ENCODE data around the gene ROBO1. TPM values are rescaled to one million over a fixed set of nuclear protein-coding genes. Genes with fewer than 3 reads are reported as not detected.
A peak's percentile ranks its signal among the peaks of the same experiment; 100 is the strongest.

The ROBO1 gene
- polyA plus RNA-seq, 1 donor = 16.2 TPM

- Histone ChIP-seq H3K36me3 (ENCODE audit: control insufficient read depth, insufficient read depth, low read length) (no peaks in the 10 kb centered on the region), H3K4me3 (ENCODE audit: low read length) (no peak overlapping the region), H3K9me3 (ENCODE audit: control insufficient read depth, low read depth, low read length) (peaks cover 4% of the 10 kb centered on the region), H3K27me3 (ENCODE audit: control insufficient read depth, insufficient read depth, low read length) (no peaks in the 10 kb centered on the region), H3K27ac (ENCODE audit: low read length) (no peak overlapping the region), H3K4me1 (ENCODE audit: control insufficient read depth, insufficient read depth, low read length) (no peaks in the 10 kb centered on the region)
- no peak for DNase-seq
- no CpG with 5 or more reads among the region's 1 CpG for WGBS (ENCODE audit: insufficient coverage, low lambda C conversion rate)
Measured at GRCh38 chr3:79632842-79633241, 135.0 kb downstream of the ROBO1 start.

- H3K9me3 ChIP-seq (ENCODE audit: control insufficient read depth, low read depth, low read length) = peaks cover 2% of the 10 kb centered on the region
- H3K4me1 ChIP-seq (ENCODE audit: control insufficient read depth, insufficient read depth, low read length) = no peaks in the 10 kb centered on the region
- no peak overlapping the region for H3K27ac ChIP-seq (ENCODE audit: low read length)
- no peak overlapping the region for H3K4me3 ChIP-seq (ENCODE audit: low read length)
- no peaks in the 10 kb centered on the region for H3K27me3 ChIP-seq (ENCODE audit: control insufficient read depth, insufficient read depth, low read length)
- no peaks in the 10 kb centered on the region for H3K36me3 ChIP-seq (ENCODE audit: control insufficient read depth, insufficient read depth, low read length)
- no peak for DNase-seq
- WGBS (ENCODE audit: insufficient coverage, low lambda C conversion rate) = no CpG with 5 or more reads among the region's 6 CpGs
Measured at GRCh38 chr3:79618883-79619282, 148.9 kb downstream of the ROBO1 start.

- no peaks in the 10 kb centered on the region for H3K4me1 ChIP-seq (ENCODE audit: control insufficient read depth, insufficient read depth, low read length)
- DNase-seq = no peak
- no peaks in the 10 kb centered on the region for H3K27me3 ChIP-seq (ENCODE audit: control insufficient read depth, insufficient read depth, low read length)
- WGBS (ENCODE audit: insufficient coverage, low lambda C conversion rate) = 86% methylated on average over 1 of the region's 1 CpG
- H3K27ac ChIP-seq (ENCODE audit: low read length) = no peak overlapping the region
- H3K4me3 ChIP-seq (ENCODE audit: low read length) = no peak overlapping the region
- no peaks in the 10 kb centered on the region for H3K36me3 ChIP-seq (ENCODE audit: control insufficient read depth, insufficient read depth, low read length)
- no peaks in the 10 kb centered on the region for H3K9me3 ChIP-seq (ENCODE audit: control insufficient read depth, low read depth, low read length)
Measured at GRCh38 chr3:79606414-79606813, 161.4 kb downstream of the ROBO1 start.

GRCh38 chr3:79604681-79605080 lies 163.1 kb downstream of the ROBO1 start:
- no peak overlapping the region for H3K27ac ChIP-seq (ENCODE audit: low read length)

GRCh38 chr3:79602385-79602784 lies 165.4 kb downstream of the ROBO1 start:
- no peak overlapping the region for H3K4me3 ChIP-seq (ENCODE audit: low read length)
- no peaks in the 10 kb centered on the region for H3K4me1 ChIP-seq (ENCODE audit: control insufficient read depth, insufficient read depth, low read length)
- no peaks in the 10 kb centered on the region for H3K27me3 ChIP-seq (ENCODE audit: control insufficient read depth, insufficient read depth, low read length)
- no peaks in the 10 kb centered on the region for H3K9me3 ChIP-seq (ENCODE audit: control insufficient read depth, low read depth, low read length)
- no peak overlapping the region for H3K27ac ChIP-seq (ENCODE audit: low read length)
- no peaks in the 10 kb centered on the region for H3K36me3 ChIP-seq (ENCODE audit: control insufficient read depth, insufficient read depth, low read length)
- no peak for DNase-seq

More at GRCh38 chr3:79604681-79605080, 163.1 kb downstream of the ROBO1 start:
- Histone ChIP-seq H3K4me1 (ENCODE audit: control insufficient read depth, insufficient read depth, low read length) (no peaks in the 10 kb centered on the region), H3K36me3 (ENCODE audit: control insufficient read depth, insufficient read depth, low read length) (no peaks in the 10 kb centered on the region), H3K9me3 (ENCODE audit: control insufficient read depth, low read depth, low read length) (no peaks in the 10 kb centered on the region), H3K27me3 (ENCODE audit: control insufficient read depth, insufficient read depth, low read length) (no peaks in the 10 kb centered on the region), H3K4me3 (ENCODE audit: low read length) (no peak overlapping the region)
- DNase-seq = no peak
- 30% methylated on average over 1 of the region's 2 CpGs for WGBS (ENCODE audit: insufficient coverage, low lambda C conversion rate)

- H3K36me3 ChIP-seq (ENCODE audit: control insufficient read depth, insufficient read depth, low read length) = no peaks in the 10 kb centered on the region
- H3K4me3 ChIP-seq (ENCODE audit: low read length) = no peak overlapping the region
- no peaks in the 10 kb centered on the region for H3K27me3 ChIP-seq (ENCODE audit: control insufficient read depth, insufficient read depth, low read length)
- no peak overlapping the region for H3K27ac ChIP-seq (ENCODE audit: low read length)
- H3K9me3 ChIP-seq (ENCODE audit: control insufficient read depth, low read depth, low read length) = no peaks in the 10 kb centered on the region
- no CpG with 5 or more reads among the region's 1 CpG for WGBS (ENCODE audit: insufficient coverage, low lambda C conversion rate)
- DNase-seq = no peak
- H3K4me1 ChIP-seq (ENCODE audit: control insufficient read depth, insufficient read depth, low read length) = no peaks in the 10 kb centered on the region
Measured at GRCh38 chr3:79598594-79598993, 169.2 kb downstream of the ROBO1 start.

- Histone ChIP-seq H3K9me3 (ENCODE audit: control insufficient read depth, low read depth, low read length) (no peaks in the 10 kb centered on the region), H3K27ac (ENCODE audit: low read length) (no peak overlapping the region), H3K27me3 (ENCODE audit: control insufficient read depth, insufficient read depth, low read length) (no peaks in the 10 kb centered on the region), H3K4me3 (ENCODE audit: low read length) (no peak overlapping the region), H3K4me1 (ENCODE audit: control insufficient read depth, insufficient read depth, low read length) (no peaks in the 10 kb centered on the region), H3K36me3 (ENCODE audit: control insufficient read depth, insufficient read depth, low read length) (no peaks in the 10 kb centered on the region)
- DNase-seq = no peak
- WGBS (ENCODE audit: insufficient coverage, low lambda C conversion rate) = no CpG with 5 or more reads among the region's 2 CpGs
Measured at GRCh38 chr3:79597709-79598108, 170.1 kb downstream of the ROBO1 start.

GRCh38 chr3:79587150-79587549 lies 180.6 kb downstream of the ROBO1 start:
- H3K36me3 ChIP-seq (ENCODE audit: control insufficient read depth, insufficient read depth, low read length) = no peaks in the 10 kb centered on the region

GRCh38 chr3:79586232-79586631 lies 181.6 kb downstream of the ROBO1 start:
- no peaks in the 10 kb centered on the region for H3K4me1 ChIP-seq (ENCODE audit: control insufficient read depth, insufficient read depth, low read length)
- H3K27me3 ChIP-seq (ENCODE audit: control insufficient read depth, insufficient read depth, low read length) = no peaks in the 10 kb centered on the region
- no peaks in the 10 kb centered on the region for H3K9me3 ChIP-seq (ENCODE audit: control insufficient read depth, low read depth, low read length)
- no peak overlapping the region for H3K27ac ChIP-seq (ENCODE audit: low read length)
- H3K36me3 ChIP-seq (ENCODE audit: control insufficient read depth, insufficient read depth, low read length) = no peaks in the 10 kb centered on the region
- DNase-seq = no peak
- no peak overlapping the region for H3K4me3 ChIP-seq (ENCODE audit: low read length)

More at GRCh38 chr3:79587150-79587549, 180.6 kb downstream of the ROBO1 start:
- Histone ChIP-seq H3K9me3 (ENCODE audit: control insufficient read depth, low read depth, low read length) (no peaks in the 10 kb centered on the region), H3K27me3 (ENCODE audit: control insufficient read depth, insufficient read depth, low read length) (no peaks in the 10 kb centered on the region), H3K4me3 (ENCODE audit: low read length) (no peak overlapping the region), H3K4me1 (ENCODE audit: control insufficient read depth, insufficient read depth, low read length) (no peaks in the 10 kb centered on the region), H3K27ac (ENCODE audit: low read length) (no peak overlapping the region)
- peak in 1 of 2 donors; percentile 8 for DNase-seq

GRCh38 chr3:79572930-79573329 lies 194.9 kb downstream of the ROBO1 start:
- H3K27me3 ChIP-seq (ENCODE audit: control insufficient read depth, insufficient read depth, low read length) = no peaks in the 10 kb centered on the region
- H3K36me3 ChIP-seq (ENCODE audit: control insufficient read depth, insufficient read depth, low read length) = no peaks in the 10 kb centered on the region
- no peak for DNase-seq
- H3K9me3 ChIP-seq (ENCODE audit: control insufficient read depth, low read depth, low read length) = no peaks in the 10 kb centered on the region
- no peak overlapping the region for H3K4me3 ChIP-seq (ENCODE audit: low read length)
- no peak overlapping the region for H3K27ac ChIP-seq (ENCODE audit: low read length)
- H3K4me1 ChIP-seq (ENCODE audit: control insufficient read depth, insufficient read depth, low read length) = no peaks in the 10 kb centered on the region
- 100% methylated on average over 1 of the region's 7 CpGs for WGBS (ENCODE audit: insufficient coverage, low lambda C conversion rate)

GRCh38 chr3:79568938-79569337 lies 198.9 kb downstream of the ROBO1 start:
- DNase-seq = no peak
- no peaks in the 10 kb centered on the region for H3K36me3 ChIP-seq (ENCODE audit: control insufficient read depth, insufficient read depth, low read length)
- H3K4me3 ChIP-seq (ENCODE audit: low read length) = no peak overlapping the region
- H3K4me1 ChIP-seq (ENCODE audit: control insufficient read depth, insufficient read depth, low read length) = no peaks in the 10 kb centered on the region
- no peaks in the 10 kb centered on the region for H3K27me3 ChIP-seq (ENCODE audit: control insufficient read depth, insufficient read depth, low read length)
- H3K27ac ChIP-seq (ENCODE audit: low read length) = no peak overlapping the region
- WGBS (ENCODE audit: insufficient coverage, low lambda C conversion rate) = 60% methylated on average over 4 of the region's 10 CpGs
- no peaks in the 10 kb centered on the region for H3K9me3 ChIP-seq (ENCODE audit: control insufficient read depth, low read depth, low read length)
